HG02588 (cell line): ENCODE data around the gene PKD1L1.
"Not testable (repeated sequence)": the region's sequence is repeated elsewhere in the genome, so short reads cannot be mapped to it uniquely, and the experiment has no call there.

Experiments used
- ATAC-seq: cut with Tn5 transposase; IDR thresholded peaks from one replicate; pipeline ENCODE4 v1.9.1; 2021; ENCODE audit warnings: mild to moderate bottlenecking, moderate library complexity; ENCODE audit not compliant: unreplicated experiment

Gene PKD1L1

GRCh38 chr7:47957156-47957555, 8.9 kb upstream of the PKD1L1 start:
- no peak for ATAC-seq

- no peak for ATAC-seq
Measured at GRCh38 chr7:47956220-47956619, 8.0 kb upstream of the PKD1L1 start.

GRCh38 chr7:47954231-47954911, 6.1 kb upstream of the PKD1L1 start:
- no peak for ATAC-seq

DNA sequence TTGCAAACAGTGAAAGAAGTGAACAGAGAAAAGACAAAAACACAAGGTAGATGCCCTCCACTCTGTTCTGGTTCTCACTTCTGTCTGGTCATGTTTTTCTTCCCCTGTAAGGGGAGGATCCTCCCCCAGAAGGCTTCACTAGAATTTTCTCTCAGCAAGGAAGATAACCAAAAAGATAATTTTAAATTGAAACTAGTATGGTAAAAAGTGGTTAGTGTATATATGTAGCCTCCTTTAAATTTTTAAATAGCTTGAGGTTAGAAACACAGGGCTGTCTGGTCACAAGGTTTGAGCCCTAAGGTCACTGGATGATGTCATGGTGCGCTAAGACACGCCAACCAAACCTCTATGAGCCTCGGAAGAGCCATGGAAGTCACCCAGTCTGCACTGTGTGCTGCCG, 5.6 kb upstream of the PKD1L1 start:
- ATAC-seq, result no peak

DNA sequence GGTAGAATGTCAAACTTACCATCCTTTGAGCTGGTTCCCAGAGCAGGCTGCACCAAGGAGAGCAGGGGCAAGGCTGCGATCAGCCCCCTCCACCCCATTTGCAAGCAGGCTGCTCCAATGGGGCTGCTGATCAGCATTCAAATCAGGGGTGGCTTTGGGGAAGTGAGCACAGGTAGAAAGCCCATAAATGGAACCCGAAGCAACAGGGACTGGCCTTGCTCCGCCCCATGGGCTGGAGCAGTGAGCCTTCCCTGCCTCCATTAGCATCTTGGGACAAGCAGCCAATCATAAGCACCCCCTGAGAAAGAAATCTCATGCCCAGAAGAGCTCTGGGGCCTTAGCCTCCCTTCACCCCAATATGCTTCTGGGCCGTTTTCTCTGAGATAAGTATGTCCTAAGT, 4.0 kb upstream of the PKD1L1 start:
- no peak for ATAC-seq

DNA sequence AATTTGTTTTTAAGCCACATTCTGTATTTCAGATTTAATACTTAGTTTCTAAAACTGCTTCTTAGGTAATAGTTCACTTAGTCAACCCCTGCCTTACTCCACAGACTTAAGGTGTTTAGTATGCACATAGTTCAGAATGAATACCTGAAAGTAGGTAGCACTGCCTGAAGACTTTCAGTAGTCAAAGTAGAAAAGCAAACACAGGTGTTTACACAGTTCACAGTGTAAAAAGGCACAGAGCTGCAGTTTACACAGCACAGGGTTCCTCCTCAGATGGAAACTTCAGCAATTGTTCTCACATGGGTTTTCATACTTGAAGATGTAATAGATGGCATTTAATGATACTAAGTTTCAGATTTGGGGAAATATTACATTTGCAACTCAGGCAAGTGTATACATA, 3.1 kb upstream of the PKD1L1 start:
- ATAC-seq, result no peak

DNA sequence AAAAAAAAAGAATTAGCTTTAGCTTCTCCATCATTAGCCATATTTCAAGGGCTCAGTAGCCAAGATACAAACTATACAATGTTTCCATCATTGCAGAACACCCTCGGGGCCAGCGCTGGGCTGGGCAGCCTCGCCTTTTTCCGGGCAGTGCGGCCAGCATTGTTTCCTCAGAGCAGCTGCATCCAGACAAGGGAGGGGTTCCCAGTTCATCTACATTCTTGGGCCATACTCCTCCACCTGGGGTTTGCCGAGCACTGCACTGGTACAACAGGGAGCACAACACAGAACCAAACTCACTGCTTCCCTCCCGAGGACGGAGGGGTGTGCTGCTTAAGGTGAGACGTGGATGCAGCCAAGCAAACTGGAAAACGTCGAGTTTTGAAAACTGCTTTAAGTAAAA, 2.4 kb upstream of the PKD1L1 start:
- ATAC-seq, result no peak

- ATAC-seq, result no peak
Measured at GRCh38 chr7:47949703-47950102, 1.4 kb upstream of the PKD1L1 start.

GRCh38 chr7:47947355-47947749, 914 bp downstream of the PKD1L1 start:
- ATAC-seq, result no peak

- no peak for ATAC-seq
Measured at GRCh38 chr7:47946581-47947354, 1.5 kb downstream of the PKD1L1 start.

DNA sequence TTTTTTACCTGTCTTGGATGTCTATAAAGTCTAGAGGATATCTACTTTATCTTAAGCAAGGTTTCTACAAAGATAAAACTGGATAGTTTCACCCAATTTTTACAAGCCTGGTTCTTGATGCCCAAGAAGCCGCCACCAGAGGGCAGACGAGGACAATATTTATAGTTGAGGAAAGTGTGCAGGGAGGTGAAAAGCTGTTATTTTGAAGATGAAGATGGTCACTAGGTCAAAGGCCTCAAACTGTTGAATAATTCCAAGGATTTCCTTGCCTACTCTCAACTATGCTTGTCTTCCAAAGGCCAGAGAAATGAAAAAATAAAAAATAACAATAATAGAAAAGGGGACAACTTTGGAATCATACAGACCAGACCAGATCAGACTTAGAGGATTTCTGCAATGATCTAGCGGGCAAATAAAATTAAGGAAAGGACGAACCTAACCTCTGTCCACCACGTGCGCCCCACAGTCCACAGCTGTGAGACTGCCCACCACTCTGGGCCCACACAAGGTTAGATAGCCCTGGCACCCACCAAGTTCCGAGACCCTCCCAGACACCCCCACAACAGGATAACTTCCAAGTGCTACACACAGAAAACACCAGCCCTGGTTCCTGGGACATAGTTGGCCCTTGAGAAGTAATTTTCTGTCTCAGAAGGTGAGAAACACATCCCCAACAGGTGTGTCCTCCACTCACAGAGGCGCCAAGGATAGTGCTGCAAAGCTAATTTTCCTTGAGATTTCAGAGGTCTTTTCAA, 2.8 kb downstream of the PKD1L1 start:
- peak; percentile 50 for ATAC-seq

- no peak for ATAC-seq
Measured at GRCh38 chr7:47944536-47945260, 3.6 kb downstream of the PKD1L1 start.

DNA sequence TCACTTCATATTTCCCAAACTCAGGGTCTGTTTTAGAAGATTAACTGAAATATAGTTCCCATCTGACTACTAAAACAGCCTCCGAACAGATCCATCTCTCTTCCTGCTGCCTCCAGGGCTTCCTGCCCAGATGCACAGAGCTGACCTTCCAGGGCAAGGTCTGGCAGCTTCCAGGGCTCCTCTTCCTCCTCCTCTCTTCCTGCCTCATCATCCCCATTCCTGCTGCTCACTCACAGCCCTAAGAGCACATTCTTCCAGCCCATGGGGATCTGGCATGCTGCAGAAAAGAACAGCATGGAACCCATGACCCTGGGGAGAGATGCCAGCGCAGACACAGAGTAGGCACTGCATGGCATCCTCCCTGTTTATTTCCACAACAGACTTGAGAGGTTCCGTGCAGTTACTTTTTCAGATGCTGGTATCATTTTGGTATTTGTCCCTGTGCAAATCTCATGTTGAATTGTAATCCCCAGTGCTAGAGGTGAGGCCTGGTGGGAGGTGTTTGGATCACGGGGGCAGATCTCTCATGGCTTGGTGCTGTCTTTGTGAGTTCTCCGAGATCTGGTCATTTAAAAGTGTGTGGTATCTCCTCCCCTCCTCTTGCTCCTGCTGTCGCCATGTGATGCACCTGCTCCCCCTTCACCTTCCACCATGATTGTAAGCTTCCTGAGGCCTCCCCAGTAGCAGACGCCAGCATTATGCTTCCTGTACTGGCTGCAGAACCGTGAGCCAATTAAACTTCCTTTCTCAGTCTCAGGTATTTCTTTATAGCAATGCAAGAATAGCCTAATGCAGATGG, 4.4 kb downstream of the PKD1L1 start:
- no peak for ATAC-seq

DNA sequence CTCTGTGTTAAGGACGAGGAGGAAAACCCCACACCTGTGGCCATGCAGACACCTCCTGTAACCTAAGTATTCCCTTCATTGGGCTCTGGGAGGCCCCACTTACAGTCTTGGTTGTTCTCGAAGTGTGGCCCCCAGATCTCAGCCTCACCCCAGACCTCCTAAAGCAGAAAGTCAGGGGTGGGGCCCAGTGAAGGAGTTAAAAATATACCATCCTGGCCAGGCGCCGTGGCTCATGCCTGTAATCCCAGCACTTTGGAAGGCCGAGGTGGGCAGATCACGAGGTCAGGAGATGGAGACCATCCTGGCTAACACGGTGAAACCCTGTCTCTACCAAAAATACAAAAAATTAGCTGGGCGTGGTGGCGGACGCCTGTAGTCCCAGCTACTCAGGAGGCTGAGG, 5.6 kb downstream of the PKD1L1 start:
- not testable (repeated sequence) for ATAC-seq

DNA sequence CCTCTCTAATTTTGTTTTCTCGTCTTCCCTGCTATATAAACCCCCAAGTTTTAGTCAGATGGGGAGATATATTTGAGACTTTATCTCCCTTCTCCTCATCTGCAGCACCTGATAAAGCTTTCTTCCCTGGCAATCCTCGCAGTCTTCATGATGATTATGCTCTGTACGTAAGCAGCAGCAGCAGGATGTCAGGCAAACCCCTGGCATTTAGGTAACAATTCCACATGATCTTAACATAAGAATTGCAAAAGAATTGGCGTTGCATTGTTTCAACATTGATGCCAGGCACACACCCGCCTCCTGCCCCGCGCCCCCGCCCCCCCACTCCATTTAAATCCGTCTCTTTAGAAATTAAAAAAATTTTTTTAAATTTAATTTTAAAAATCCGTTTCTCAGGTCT, 6.1 kb downstream of the PKD1L1 start:
- no peak for ATAC-seq

GRCh38 chr7:47941136-47941844, 7.0 kb downstream of the PKD1L1 start:
- no peak for ATAC-seq

DNA sequence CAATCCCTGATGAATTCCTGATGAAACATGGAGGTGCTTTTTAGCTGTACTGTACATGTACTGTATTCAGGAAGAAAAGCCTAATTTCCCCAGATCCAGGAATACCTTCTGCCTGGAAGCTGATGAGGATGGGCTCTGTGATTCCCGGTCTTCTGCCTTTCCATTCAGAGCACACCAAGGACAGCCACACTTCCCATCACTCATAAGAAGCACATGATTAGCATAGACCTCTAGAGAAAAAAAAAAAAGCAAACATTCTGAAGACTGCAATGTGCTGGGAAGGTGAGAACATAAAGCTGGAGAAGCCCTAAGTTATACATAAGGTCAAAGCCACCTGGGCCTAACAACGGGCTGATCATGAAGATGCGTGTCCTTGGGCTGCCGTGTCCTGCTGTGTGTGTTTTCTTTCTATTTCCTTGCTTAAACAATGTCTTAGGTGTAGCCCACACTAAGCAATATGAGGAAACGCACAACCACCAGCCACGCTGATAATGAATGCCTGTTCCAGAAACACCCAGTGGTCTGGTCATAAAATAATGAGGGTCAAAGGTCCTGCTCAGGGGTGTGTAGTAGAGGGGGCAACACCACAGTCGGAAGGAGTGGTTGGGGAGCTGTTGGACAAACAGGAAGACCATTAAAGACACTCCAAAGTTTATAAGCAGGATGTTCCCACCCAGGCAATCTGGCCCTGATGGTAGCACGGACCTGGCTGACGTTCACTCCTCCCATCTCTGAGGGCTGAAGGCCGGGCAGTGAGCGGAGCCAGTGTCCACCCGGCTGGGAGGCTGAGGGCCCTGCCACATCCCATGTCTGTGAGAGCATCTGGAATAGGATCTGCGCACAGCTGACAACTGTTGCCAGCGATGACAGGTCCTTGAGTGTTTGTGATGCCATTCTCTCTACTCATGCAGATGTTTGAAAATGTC, 7.9 kb downstream of the PKD1L1 start:
- ATAC-seq, result no peak

DNA sequence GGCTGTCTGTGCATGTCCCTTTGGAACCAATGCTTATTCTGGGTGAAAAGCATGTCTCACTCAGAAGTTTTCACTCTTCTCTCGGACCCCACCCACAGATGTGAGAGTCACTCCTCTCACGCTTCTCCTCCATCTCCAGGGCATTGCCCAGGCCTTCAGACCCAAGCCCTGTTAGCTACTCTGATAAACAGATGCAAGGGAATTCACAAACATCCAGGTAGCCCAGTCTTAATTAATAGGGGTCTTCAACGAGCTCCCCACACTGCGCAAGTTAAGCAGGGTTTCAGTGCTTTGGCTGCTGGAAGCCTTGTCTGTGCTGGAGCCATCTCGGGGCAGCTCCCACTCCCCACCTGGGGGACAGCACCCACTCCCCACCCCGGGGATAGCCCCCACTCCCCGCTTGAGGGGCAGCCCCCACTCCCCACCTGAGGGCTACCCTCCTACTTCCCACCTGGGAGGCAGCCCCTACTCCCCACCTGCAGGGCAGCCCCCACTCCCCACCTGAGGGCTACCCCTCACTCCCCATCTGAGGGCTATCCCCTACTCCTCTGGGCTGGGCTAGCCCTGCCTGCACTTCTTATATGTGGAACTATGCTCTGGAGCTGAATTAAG, 8.7 kb downstream of the PKD1L1 start:
- ATAC-seq, result no peak
